Ectodermal cell (in vitro differentiated cells): ENCODE data around the gene GALNT7.
A peak's percentile ranks its signal among the peaks of the same experiment; 100 is the strongest.

Experiments
- H3K27ac ChIP-seq: 2 replicates; pipeline ENCODE4 v1.7.0; 2013; ENCODE audit warnings: mild to moderate bottlenecking, low read depth, low read length; ENCODE audit not compliant: insufficient read depth, poor library complexity, severe bottlenecking
- H3K27me3 ChIP-seq: 2 replicates; pipeline ENCODE4 v1.7.0; 2013; ENCODE audit warnings: mild to moderate bottlenecking, low read length; ENCODE audit not compliant: insufficient read depth, control insufficient read depth, poor library complexity, severe bottlenecking
- H3K36me3 ChIP-seq: one replicate; pipeline ENCODE4 v1.7.0; 2013; ENCODE audit warnings: low read length; ENCODE audit not compliant: control insufficient read depth, insufficient read depth
- H3K4me1 ChIP-seq: one replicate; pipeline ENCODE4 v1.7.0; 2013; ENCODE audit warnings: low read length; ENCODE audit not compliant: control insufficient read depth, insufficient read depth
- H3K4me3 ChIP-seq: 2 replicates; pipeline ENCODE4 v1.7.0; 2013; ENCODE audit warnings: low read depth, low read length, control low read depth; ENCODE audit not compliant: insufficient read depth
- H3K9me3 ChIP-seq: 2 replicates; pipeline ENCODE4 v1.7.0; 2013; ENCODE audit warnings: mild to moderate bottlenecking, low read length, moderate library complexity; ENCODE audit not compliant: control insufficient read depth
- whole genome bisulfite sequencing, 2 experiments: methylation state at CpG; one replicate each; pipeline ENCODE4 v1.1.7; 2013; ENCODE audit warnings: missing lambda C conversion rate in 2 of 2; 5-methylcytosine and 5-hydroxymethylcytosine counted together

The GALNT7 gene

DNA sequence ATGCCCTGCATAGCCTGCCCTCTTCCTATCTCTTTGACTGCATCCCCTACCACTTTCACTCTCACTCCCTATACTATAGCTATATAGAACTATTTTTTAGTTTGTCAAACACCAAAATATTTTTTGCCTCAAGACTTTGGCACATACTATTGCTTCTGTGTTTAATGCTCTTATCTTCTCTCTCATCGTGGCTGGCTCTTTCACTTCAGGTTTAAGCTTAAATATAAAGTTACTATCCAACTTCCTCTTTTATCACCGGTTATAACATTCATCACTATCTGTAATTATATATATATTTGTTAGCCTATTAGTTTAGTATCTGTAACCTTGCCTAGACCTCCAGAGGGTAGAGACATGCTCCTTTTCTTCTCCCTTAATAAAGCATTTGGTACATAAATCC is 177.0 kb downstream of the GALNT7 start:
- Histone ChIP-seq H3K9me3 (no peaks in the 10 kb centered on the region), H3K27me3 (no peaks in the 10 kb centered on the region), H3K27ac (no peak overlapping the region), H3K36me3 (no peaks in the 10 kb centered on the region), H3K4me1 (peaks cover 11% of the 10 kb centered on the region), H3K4me3 (no peak overlapping the region)
- 88 to 90% methylated on average over 1 of the region's 2 CpGs for WGBS, 2 experiments

DNA sequence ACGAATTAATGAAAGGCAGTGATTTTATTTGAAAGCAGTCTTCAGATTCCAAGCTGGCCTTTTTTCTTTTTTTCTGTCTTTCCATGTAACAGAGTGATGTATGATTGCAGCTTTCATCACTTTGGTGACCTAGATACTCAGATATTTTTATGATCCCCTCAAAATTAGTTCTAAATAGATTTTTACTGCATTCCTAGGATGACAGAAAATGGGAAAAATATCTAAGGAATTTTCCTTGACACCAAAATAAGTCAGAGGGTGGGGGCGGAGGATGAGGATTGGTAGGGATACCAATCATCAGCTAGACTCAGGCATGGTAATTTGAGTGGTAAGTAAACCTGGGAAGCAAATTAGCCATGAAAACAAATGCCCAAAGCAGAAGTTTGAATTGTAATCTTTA is 177.5 kb downstream of the GALNT7 start:
- WGBS, 2 experiments, result 79 to 82% methylated on average over 2 of the region's 2 CpGs
- H3K27ac ChIP-seq, result no peak overlapping the region

GRCh38 chr4:173347467-173347866 is 178.9 kb downstream of the GALNT7 start:
- Histone ChIP-seq H3K4me3 (no peak overlapping the region), H3K9me3 (no peaks in the 10 kb centered on the region), H3K36me3 (no peaks in the 10 kb centered on the region), H3K4me1 (peaks cover 3% of the 10 kb centered on the region), H3K27ac (no peak overlapping the region), H3K27me3 (no peaks in the 10 kb centered on the region)
- WGBS, 2 experiments, result 89 to 93% methylated on average over 1 of the region's 1 CpG

More for the DNA sequence above, 177.5 kb downstream of the GALNT7 start:
- Histone ChIP-seq H3K27me3 (no peaks in the 10 kb centered on the region), H3K4me1 (peaks cover 6% of the 10 kb centered on the region), H3K9me3 (no peaks in the 10 kb centered on the region), H3K4me3 (no peak overlapping the region), H3K36me3 (no peaks in the 10 kb centered on the region)

GRCh38 chr4:173357939-173358338 is 189.3 kb downstream of the GALNT7 start:
- Histone ChIP-seq H3K9me3 (no peaks in the 10 kb centered on the region), H3K27me3 (no peaks in the 10 kb centered on the region)

GRCh38 chr4:173360587-173361221 is 192.1 kb downstream of the GALNT7 start:
- Histone ChIP-seq H3K4me1 (no peaks in the 10 kb centered on the region), H3K27ac (no peak overlapping the region), H3K9me3 (no peaks in the 10 kb centered on the region), H3K4me3 (no peak overlapping the region), H3K36me3 (no peaks in the 10 kb centered on the region), H3K27me3 (no peaks in the 10 kb centered on the region)
- WGBS, 2 experiments, result 61 to 62% methylated on average over 3 of the region's 5 CpGs

More at GRCh38 chr4:173357939-173358338, 189.3 kb downstream of the GALNT7 start:
- Histone ChIP-seq H3K4me1 (no peaks in the 10 kb centered on the region), H3K4me3 (no peak overlapping the region), H3K27ac (no peak overlapping the region), H3K36me3 (no peaks in the 10 kb centered on the region)
- WGBS, 2 experiments, result 77 to 83% methylated on average over 2 of the region's 2 CpGs

GRCh38 chr4:173362666-173363065 is 194.1 kb downstream of the GALNT7 start:
- Histone ChIP-seq H3K36me3 (no peaks in the 10 kb centered on the region), H3K4me3 (no peak overlapping the region), H3K27ac (no peak overlapping the region), H3K9me3 (no peaks in the 10 kb centered on the region), H3K27me3 (no peaks in the 10 kb centered on the region), H3K4me1 (no peaks in the 10 kb centered on the region)
- 89 to 93% methylated on average over 2 to 3 of the region's 3 CpGs for WGBS, 2 experiments

DNA sequence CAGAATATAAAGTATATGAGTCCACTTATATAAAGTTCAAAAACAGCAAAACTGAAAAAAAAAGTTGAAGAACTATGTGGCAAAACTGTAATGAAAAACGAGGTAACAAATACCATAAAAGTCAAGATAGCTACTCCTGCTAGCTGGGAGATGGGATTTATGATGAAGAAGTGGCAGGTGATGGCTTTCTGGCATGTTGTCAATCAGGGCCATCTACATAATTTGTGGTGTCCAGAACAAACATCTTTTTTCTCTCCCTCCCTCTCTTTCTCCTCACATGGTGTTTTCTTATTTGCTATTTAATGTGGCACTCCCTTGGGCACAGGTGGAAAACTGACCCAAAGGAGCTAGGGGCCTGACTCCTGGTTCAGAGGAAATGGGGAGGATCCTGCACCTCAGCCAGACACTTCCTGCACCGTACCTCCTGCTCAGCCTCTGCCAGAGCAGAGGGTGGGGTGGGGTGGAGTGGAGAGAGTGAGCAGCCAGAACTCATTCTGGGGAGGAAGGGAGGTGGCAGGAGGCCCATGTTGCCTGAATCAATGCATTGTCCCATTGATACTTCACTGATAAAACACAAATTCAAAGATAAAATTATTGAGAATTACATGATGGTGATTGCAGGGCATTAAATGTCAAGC is 196.9 kb downstream of the GALNT7 start:
- no peaks in the 10 kb centered on the region for H3K9me3 ChIP-seq

DNA sequence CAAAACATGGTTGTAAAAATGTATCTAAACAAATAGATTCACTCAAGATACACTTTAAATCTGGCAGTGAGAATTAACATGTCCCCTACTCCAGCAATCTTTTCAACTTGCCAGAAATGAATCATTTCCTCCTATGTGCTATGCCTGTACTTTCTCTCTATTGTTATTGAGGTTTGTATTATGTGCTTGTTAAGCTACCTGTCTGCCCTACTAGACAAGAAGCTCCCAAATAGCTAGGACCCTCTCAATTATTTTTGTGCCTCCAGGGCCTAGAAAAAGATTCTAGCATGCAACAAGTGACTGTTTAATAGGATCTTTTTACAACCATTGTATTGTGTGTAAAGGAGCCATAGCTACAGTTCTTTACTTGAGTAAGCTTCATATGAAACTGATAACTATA is 198.7 kb downstream of the GALNT7 start:
- Histone ChIP-seq H3K27me3 (no peaks in the 10 kb centered on the region), H3K27ac (no peak overlapping the region), H3K9me3 (no peaks in the 10 kb centered on the region), H3K4me3 (no peak overlapping the region), H3K36me3 (no peaks in the 10 kb centered on the region), H3K4me1 (no peaks in the 10 kb centered on the region)

More for the DNA sequence above, 196.9 kb downstream of the GALNT7 start:
- H3K36me3 ChIP-seq, result no peaks in the 10 kb centered on the region
- WGBS, 2 experiments, result 82 to 91% methylated on average over 1 to 2 of the region's 2 CpGs
- H3K4me1 ChIP-seq, result no peaks in the 10 kb centered on the region
- no peak overlapping the region for H3K4me3 ChIP-seq
- H3K27ac ChIP-seq, result no peak overlapping the region
- no peaks in the 10 kb centered on the region for H3K27me3 ChIP-seq

DNA sequence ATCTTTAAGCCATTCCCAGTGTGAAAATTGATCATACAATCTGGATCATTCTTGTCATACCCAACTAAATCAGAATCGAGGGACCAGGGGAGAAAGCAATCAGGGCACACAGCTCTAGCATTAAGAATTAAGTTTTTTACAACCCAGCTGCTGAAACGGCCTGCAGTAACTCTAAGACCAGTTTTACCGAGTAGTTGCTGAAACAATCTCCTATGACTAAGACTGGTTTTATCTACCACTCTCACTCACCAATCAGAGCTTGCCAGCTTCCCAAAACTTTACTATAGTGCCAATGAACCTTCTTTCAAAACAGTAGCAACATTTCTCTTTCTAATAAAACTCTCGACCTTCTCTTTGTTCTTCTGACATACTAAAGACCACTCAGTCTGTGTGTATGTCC is 199.3 kb downstream of the GALNT7 start:
- Histone ChIP-seq H3K9me3 (no peaks in the 10 kb centered on the region), H3K4me1 (no peaks in the 10 kb centered on the region), H3K4me3 (no peak overlapping the region), H3K36me3 (no peaks in the 10 kb centered on the region), H3K27ac (no peak overlapping the region), H3K27me3 (no peaks in the 10 kb centered on the region)
- 82 to 87% methylated on average over 4 of the region's 4 CpGs for WGBS, 2 experiments

DNA sequence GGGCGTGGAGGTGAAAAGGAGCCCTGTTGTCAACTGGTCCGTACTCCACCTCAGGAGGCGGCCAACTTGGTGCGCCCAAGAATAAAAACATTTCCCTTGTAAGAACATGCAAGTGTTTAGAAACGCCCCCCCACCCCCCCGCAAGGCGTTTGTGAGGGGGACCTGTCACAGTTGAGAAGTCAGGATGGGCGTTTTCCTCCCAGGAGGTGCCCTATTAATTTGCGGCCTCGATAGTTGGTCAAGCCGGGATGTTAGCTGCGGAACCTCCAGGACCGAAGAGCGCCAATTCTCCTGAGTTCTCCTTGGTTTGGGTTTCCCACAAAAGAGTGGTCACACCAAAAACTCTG is 201.5 kb downstream of the GALNT7 start:
- Histone ChIP-seq H3K9me3 (no peaks in the 10 kb centered on the region), H3K36me3 (no peaks in the 10 kb centered on the region), H3K27ac (peak overlapping the region; percentile 56), H3K27me3 (no peaks in the 10 kb centered on the region), H3K4me3 (peak overlapping the region; percentile 74), H3K4me1 (no peaks in the 10 kb centered on the region)
- WGBS, 2 experiments, result 0% methylated on average over 14 of the region's 14 CpGs
